K562 (cell line): ENCODE data around the gene YIPF5. TPM values are rescaled to one million over a fixed set of nuclear protein-coding genes. Genes with fewer than 3 reads are reported as not detected.

Experiments
- AFF1 ChIP-seq, 2 experiments: fragments of 450-650 bp; IDR thresholded peaks; 2 replicates each; pipeline ENCODE4 v1.6.1; 2018; ENCODE audit warnings: mild to moderate bottlenecking in 2 of 2, low read depth in 1 of 2; ENCODE audit not compliant: partially characterized antibody in 2 of 2
- ATF3 ChIP-seq, 2 experiments: fragments of 450-650 bp in 1 of 2; sonication (generic) in 1 of 2; formaldehyde crosslinking in 1 of 2; IDR thresholded peaks in 1 of 2; conservative IDR thresholded peaks in 1 of 2; 2 replicates each; pipeline versions ENCODE4 v1.6.1 to v1.8.1; 2016 to 2023; ENCODE audit warnings: mild to moderate bottlenecking in 2 of 2, moderate library complexity in 2 of 2, inconsistent platforms in 1 of 2, missing genetic modification reagents in 1 of 2
- ATF6 ChIP-seq: sonication (generic); formaldehyde crosslinking; IDR thresholded peaks from 2 replicates; pipeline ENCODE4 v1.4.0; 2020; ENCODE audit warnings: mild to moderate bottlenecking, missing genetic modification reagents
- CGGBP1 ChIP-seq: fragments of 250-450 bp; sonication (Bioruptor Pico); IDR thresholded peaks from 2 replicates; pipeline ENCODE4 v1.9.0; 2021; ENCODE audit warnings: mild to moderate bottlenecking
- CLOCK ChIP-seq: fragments of 250-450 bp; sonication (Bioruptor Pico); IDR thresholded peaks from 2 replicates; pipeline ENCODE4 v1.4.0; 2020; ENCODE audit warnings: mild to moderate bottlenecking, moderate library complexity, borderline replicate concordance
- DPF2 ChIP-seq: fragments of 450-650 bp; IDR thresholded peaks from 2 replicates; pipeline ENCODE4 v1.6.1; 2016
- MAFK ChIP-seq: IDR thresholded peaks from 2 replicates; pipeline ENCODE4 v1.6.1; 2011; ENCODE audit warnings: low read length, improper control_type of control experiment
- MTA1 ChIP-seq: fragments of 450-650 bp; IDR thresholded peaks from 2 replicates; pipeline ENCODE4 v1.6.1; 2017; ENCODE audit warnings: borderline replicate concordance
- MXD1 ChIP-seq: fragments of 250-450 bp; sonication (Bioruptor Pico); IDR thresholded peaks from 2 replicates; pipeline ENCODE4 v1.8.0; 2021; ENCODE audit warnings: borderline replicate concordance, mild to moderate bottlenecking, moderate library complexity; ENCODE audit not compliant: poor library complexity, severe bottlenecking
- MYC ChIP-seq, 2 experiments: fragments of 250-450 bp in 1 of 2; sonication (Bioruptor Pico) in 1 of 2; IDR thresholded peaks; 2 replicates each; pipeline versions ENCODE4 v1.5.1 to v1.6.1; 2012 to 2021; ENCODE audit warnings: low read depth in 2 of 2, borderline replicate concordance in 1 of 2, improper control_type of control experiment in 1 of 2, low read length in 1 of 2, mild to moderate bottlenecking in 1 of 2, moderate library complexity in 1 of 2
- NFIX ChIP-seq: fragments of 250-450 bp; sonication (Bioruptor Pico); IDR thresholded peaks from 2 replicates; pipeline ENCODE4 v1.4.0; 2020; ENCODE audit warnings: low read depth, mild to moderate bottlenecking, moderate library complexity
- SMAD3 ChIP-seq: fragments of 450-650 bp; formaldehyde crosslinking; conservative IDR thresholded peaks from 2 replicates; pipeline ENCODE4 v1.4.0; 2020; ENCODE audit warnings: mild to moderate bottlenecking
- STAT5A ChIP-seq: IDR thresholded peaks from 2 replicates; pipeline ENCODE4 v1.6.1; 2012; ENCODE audit warnings: low read length, inconsistent platforms, borderline replicate concordance
- ZC3H8 ChIP-seq: fragments of 450-650 bp; IDR thresholded peaks from 2 replicates; pipeline ENCODE4 v1.6.1; 2017
- ZNF695 ChIP-seq: fragments of 450-650 bp; formaldehyde crosslinking; IDR thresholded peaks from 2 replicates; pipeline ENCODE4 v1.4.0; 2020; ENCODE audit warnings: mild to moderate bottlenecking, moderate library complexity
- polyA plus RNA-seq, 8 experiments: library from polyadenylated mRNA; depleted of rRNA in 4 of 8; stranded (reverse) in 5 of 8; unstranded in 3 of 8; fragments of >200 nt; fragmentation: Nextera tagmentation in 2 of 8; fragmentation: Illumina TruSeq in 1 of 8; extraction: Ambion mirVana in 2 of 8; extraction: Trizol in 1 of 8; gene quantifications; 2 replicates each; pipeline versions ENCODE4 v1.2.1 to v1.2.3, GENCODE V29; 2011 to 2014; ENCODE audit warnings: inconsistent platforms in 1 of 8, missing spikeins in 1 of 8
- total RNA-seq, 7 experiments: library from RNA; depleted of rRNA in 6 of 7; stranded (reverse); fragments of >200 nt in 6 of 7; fragmentation: Illumina TruSeq in 2 of 7; extraction: Trizol in 2 of 7; gene quantifications; 2 replicates each; pipeline versions ENCODE4 v1.2.1 to v1.2.3, GENCODE V29; 2011 to 2021; ENCODE audit warnings: low replicate concordance in 1 of 7

YIPF5 gene
- total and polyA plus RNA-seq, 9 of the 15 experiments (the other 6 are each of a cell fraction or from before 2014, with no cell fraction given): 12.1 to 52.9 (median 33.7) TPM

GRCh38 chr5:144170276-144171024, at the start of gene YIPF5, which contains the start of gene KCTD16 (continued):
- TF ChIP-seq CLOCK (CRISPR knock-in tag): no peak
- TF ChIP-seq MAFK: no peak
- TF ChIP-seq AFF1 (IDR thresholded peaks at IDR 0.05; ENCODE audit: low read depth in 1 of 2, partially characterized antibody in 2 of 2): peak in 1 of 2 experiments; percentile 69
- no peak for TF ChIP-seq ZC3H8
- TF ChIP-seq ZNF695 (CRISPR knock-in tag): no peak
- TF ChIP-seq NFIX: no peak
- TF ChIP-seq MTA1: no peak
- TF ChIP-seq MXD1 (CRISPR knock-in tag): no peak
- TF ChIP-seq STAT5A: no peak
- no peak for TF ChIP-seq CGGBP1 (CRISPR knock-in tag)
- no peak for TF ChIP-seq ATF3 (IDR thresholded peaks at IDR 0.05)
- 0 out of 2 replicates have a peak, but pooled peaks have one; percentile 58 for TF ChIP-seq ATF3 (CRISPR knock-in tag; conservative IDR thresholded peaks at IDR 0.05)
- TF ChIP-seq MYC (IDR thresholded peaks at IDR 0.05; ENCODE audit: low read depth, low read length): peak; percentile 27; the same call in 1 of the 2 replicates
- no peak for TF ChIP-seq MYC (CRISPR knock-in tag; IDR thresholded peaks at IDR 0.05; ENCODE audit: borderline replicate concordance, low read depth)
- no peak for TF ChIP-seq SMAD3 (CRISPR knock-in tag)
- TF ChIP-seq ATF6 (CRISPR knock-in tag): no peak
- no peak for TF ChIP-seq DPF2
